HCT116 (cell line): Measurements from ENCODE around the gene TMEM121B. TPM values are rescaled to one million over a fixed set of nuclear protein-coding genes. Genes with fewer than 3 reads are reported as not detected.

Experiments
- ATAC-seq: fragments of 200-7000 bp; cut with Tn5 transposase; 2 replicates; pipeline ENCODE4 v1.9.1; 2020; ENCODE audit warnings: mild to moderate bottlenecking, moderate library complexity
- BruUV-seq: library from RNA; stranded (reverse); fragments of 400-500 nt; replicated peaks from 2 replicates; lab custom pipeline; 2021; lab: Mats Ljungman, UMichigan
- CTCF ChIA-PET: fragments of 300-600 bp; sonication (Branson Sonifier 250); formaldehyde crosslinking; loops from one replicate; lab custom pipeline; 2021; ENCODE audit warnings: antibody characterized with exemption; lab: Charles Lee
- POLR2A ChIA-PET: fragments of 300-600, 350-600 bp; sonication (Branson Sonifier 250); formaldehyde crosslinking; loops from one replicate; lab custom pipeline; 2021; ENCODE audit warnings: antibody characterized with exemption; lab: Charles Lee
- RAD21 ChIA-PET, 2 experiments: fragments of 300-600 bp; sonication (Branson Sonifier 250); formaldehyde crosslinking; loops; one replicate each; lab custom pipeline; 2023; ENCODE audit warnings: low total read pairs in 2 of 2; ENCODE audit not compliant: uncharacterized antibody in 2 of 2, unreplicated experiment in 2 of 2, low non-redundant PET in 1 of 2; lab: Charles Lee
- DNase-seq: peaks from one replicate; pipeline ENCODE4 v3.0.0-alpha.2; 2010; ENCODE audit warnings: low read depth, low spot score
- H2AFZ ChIP-seq: fragments of 200-600 bp; shearing (Covaris generic), sonication (generic); 2 replicates; pipeline ENCODE4 v1.6.1; 2017; ENCODE audit warnings: low read depth, mixed run types, mixed read lengths, antibody characterized with exemption, low read length; ENCODE audit not compliant: poor library complexity, severe bottlenecking
- H3K27ac ChIP-seq: 2 replicates; pipeline ENCODE4 v1.5.1; 2012; ENCODE audit warnings: low read depth, low read length
- H3K27me3 ChIP-seq: fragments of 200-600 bp; sonication (generic); 2 replicates; pipeline ENCODE4 v1.6.1; 2016; ENCODE audit warnings: mixed run types, low read length, mixed read lengths; ENCODE audit not compliant: insufficient read depth
- H3K36me3 ChIP-seq, 2 experiments: fragments of 200-500 bp in 1 of 2; fragments of 200-600 bp in 1 of 2; sonication (Bioruptor generic) in 1 of 2; sonication (generic) in 1 of 2; 2 replicates each; pipeline versions ENCODE4 v1.5.1 to v1.6.1; 2014 to 2016; ENCODE audit warnings: low read length in 2 of 2, inconsistent platforms in 1 of 2, mixed read lengths in 1 of 2, mixed run types in 1 of 2; ENCODE audit not compliant: insufficient read depth in 2 of 2, control insufficient read depth in 1 of 2
- H3K4me1 ChIP-seq, 2 experiments: fragments of 200-600 bp in 1 of 2; sonication (generic) in 1 of 2; 2 replicates each; pipeline versions ENCODE4 v1.5.1 to v1.6.1; 2012 to 2017; ENCODE audit warnings: low read length in 2 of 2, inconsistent platforms in 1 of 2, mild to moderate bottlenecking in 1 of 2, mixed read lengths in 1 of 2, mixed run types in 1 of 2, moderate library complexity in 1 of 2; ENCODE audit not compliant: insufficient read depth in 2 of 2, control insufficient read depth in 1 of 2
- H3K4me2 ChIP-seq: fragments of 200-600 bp; sonication (generic); 2 replicates; pipeline ENCODE4 v1.6.1; 2017; ENCODE audit warnings: mixed run types, low read length, mixed read lengths
- H3K4me3 ChIP-seq, 2 experiments: fragments of 200-600 bp in 1 of 2; sonication (generic) in 1 of 2; replicated peaks in 1 of 2; 2 replicates each; pipeline ENCODE4 v1.5.1; 2011 to 2016; ENCODE audit warnings: low read length in 2 of 2, control low read depth in 1 of 2, low read depth in 1 of 2, mild to moderate bottlenecking in 1 of 2, mixed read lengths in 1 of 2, mixed run types in 1 of 2
- H3K79me2 ChIP-seq: fragments of 200-600 bp; sonication (generic); 2 replicates; pipeline ENCODE4 v1.6.1; 2017; ENCODE audit warnings: mild to moderate bottlenecking, mixed run types, low read length, moderate library complexity, mixed read lengths; ENCODE audit not compliant: insufficient read depth
- H3K9ac ChIP-seq: fragments of 200-600 bp; sonication (generic); 2 replicates; pipeline ENCODE4 v1.6.1; 2016; ENCODE audit warnings: low read length, mixed read lengths
- H3K9me2 ChIP-seq: fragments of 200-600 bp; sonication (generic), shearing (Covaris generic); 2 replicates; pipeline ENCODE4 v1.6.1; 2017; ENCODE audit warnings: mixed run types, mild to moderate bottlenecking, moderate library complexity; ENCODE audit not compliant: insufficient read depth
- H3K9me3 ChIP-seq, 2 experiments: fragments of 200-500 bp in 1 of 2; fragments of 200-600 bp in 1 of 2; sonication (Bioruptor generic) in 1 of 2; sonication (generic) in 1 of 2; 2 replicates each; pipeline ENCODE4 v1.6.1; 2014 to 2017; ENCODE audit warnings: low read length in 2 of 2, mixed read lengths in 2 of 2, inconsistent platforms in 1 of 2, low read depth in 1 of 2, mild to moderate bottlenecking in 1 of 2, mixed run types in 1 of 2, moderate library complexity in 1 of 2; ENCODE audit not compliant: control insufficient read depth in 1 of 2, insufficient read depth in 1 of 2
- H4K20me1 ChIP-seq: fragments of 200-600 bp; sonication (generic), shearing (Covaris generic); 2 replicates; pipeline ENCODE4 v1.6.1; 2017; ENCODE audit warnings: mixed run types, mild to moderate bottlenecking, moderate library complexity; ENCODE audit not compliant: insufficient read depth
- CBX3 ChIP-seq: IDR thresholded peaks from 2 replicates; pipeline ENCODE4 v1.6.1; 2012; ENCODE audit warnings: low read depth
- EGR1 ChIP-seq: IDR thresholded peaks from 2 replicates; pipeline ENCODE4 v1.6.1; 2012; ENCODE audit warnings: low read depth
- POLR2AphosphoS5 ChIP-seq: IDR thresholded peaks from 2 replicates; pipeline ENCODE4 v1.6.1; 2011; ENCODE audit warnings: mild to moderate bottlenecking, low read depth, low read length, moderate library complexity
- SIN3A ChIP-seq: IDR thresholded peaks from 2 replicates; pipeline ENCODE4 v1.6.1; 2012; ENCODE audit warnings: low read depth
- YY1 ChIP-seq: IDR thresholded peaks from 2 replicates; pipeline ENCODE4 v1.6.1; 2011; ENCODE audit warnings: low read length, low read depth, moderate library complexity, mild to moderate bottlenecking; ENCODE audit not compliant: insufficient replicate concordance; ENCODE audit errors: extremely low read depth
- ZFX ChIP-seq: fragments of 450-650 bp; IDR thresholded peaks from 2 replicates; pipeline ENCODE4 v1.6.1; 2017
- intact Hi-C: fragments of 100-400 bp; cut with micrococcal nuclease; formaldehyde crosslinking; loops from 2 replicates; pipeline ENCODE4 v1.10.0; 2022
- total RNA-seq: library from RNA; stranded (reverse); gene quantifications from one replicate; pipeline ENCODE4 v1.2.1, GENCODE V29; 2021; ENCODE audit not compliant: unreplicated experiment
- TF ChIP-seq, protein P1 (sequence below): IDR thresholded peaks from 2 replicates; pipeline ENCODE4 v1.6.1; 2012

The TMEM121B gene
- total RNA-seq, 1 experiment from 2014 or later, result 0.57 TPM

DNA sequence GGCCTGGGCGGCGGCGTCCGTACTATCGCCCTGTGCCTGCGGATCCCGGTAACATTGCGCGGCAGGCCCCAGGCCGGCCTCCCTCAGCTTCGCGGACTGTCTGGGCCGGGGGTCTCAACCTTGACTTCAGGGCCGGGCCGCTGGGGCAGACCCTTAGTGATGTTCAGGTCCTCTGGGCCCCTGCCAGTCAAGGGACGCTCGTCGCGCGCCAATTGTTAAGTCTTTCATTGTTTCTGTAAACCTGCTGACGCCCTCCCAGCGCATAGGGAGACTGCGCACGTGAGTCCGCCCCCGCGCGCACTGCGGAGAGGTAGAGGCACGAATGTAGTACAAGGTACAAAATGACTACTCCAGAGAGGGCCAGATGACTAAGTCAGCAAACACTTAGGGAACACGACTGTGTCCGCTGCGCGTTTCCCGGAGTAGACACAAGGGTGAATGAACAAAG is 38.4 kb upstream of the TMEM121B start:
- Histone ChIP-seq H3K4me1 (peaks cover 20 to 27% of the 10 kb centered on the region in 2 experiments), H3K9me3 (no peaks in the 10 kb centered on the region), H3K4me3 (peak overlapping the region; percentile 71 to 82), H3K27me3 (no peaks in the 10 kb centered on the region), H3K9ac (peak overlapping the region; percentile 93), H3K27ac (peak overlapping the region; percentile 94), H3K79me2 (peaks cover 47% of the 10 kb centered on the region), H2AFZ (peak overlapping the region; percentile 57), H3K9me2 (no peaks in the 10 kb centered on the region), H3K4me2 (peak overlapping the region; percentile 82), H3K36me3 (peaks cover 2 to 8% of the 10 kb centered on the region in 2 experiments; a peak in 1 of 4 replicates), H4K20me1 (no peaks in the 10 kb centered on the region)
- CTCF ChIA-PET, result interaction anchor here (1.0 to 11.1 kb wide), 3 partner anchors 14 to 342 kb away, joined by 3 to 125 read pairs (median 3); no protein-coding TSS in a partner anchor
- TF ChIP-seq YY1 (peak; percentile 3), ZFX (peak; percentile 100), SIN3A (no peak), POLR2AphosphoS5 (no peak), CBX3 (no peak), EGR1 (peak; percentile 94)
- TF ChIP-seq, protein P1, sequence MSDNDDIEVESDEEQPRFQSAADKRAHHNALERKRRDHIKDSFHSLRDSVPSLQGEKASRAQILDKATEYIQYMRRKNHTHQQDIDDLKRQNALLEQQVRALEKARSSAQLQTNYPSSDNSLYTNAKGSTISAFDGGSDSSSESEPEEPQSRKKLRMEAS, result peak; percentile 35
- no TSS peak for BruUV-seq
- POLR2A ChIA-PET, result interaction anchor here (2.0 kb wide), 1 partner anchor 12 kb away, joined by 8 read pairs; no protein-coding TSS in a partner anchor
- intact Hi-C loops, result loop anchor here (1.0 to 5.0 kb wide), 2 partner anchors 12 to 343 kb away; no protein-coding TSS in a partner anchor
- ATAC-seq (peak; percentile 65), DNase-seq (peak; percentile 54)
- RAD21 ChIA-PET, result interaction anchor here in 1 of 2 experiments (1.2 kb wide), 1 partner anchor 12 kb away, joined by 3 read pairs; no protein-coding TSS in a partner anchor
